Lower leg skin (tissue), 3 donors: ENCODE results near the gene CAPG.

Experiments used
- CTCF ChIP-seq, 3 donors: fragments of 450-650 bp; IDR thresholded peaks; one replicate each; pipeline ENCODE4 v1.5.1; 2016; ENCODE audit warnings: antibody characterized with exemption in 3 of 3, mild to moderate bottlenecking in 3 of 3, moderate library complexity in 2 of 3
- POLR2A ChIP-seq, 2 donors: fragments of 450-650 bp; IDR thresholded peaks; one replicate each; pipeline ENCODE4 v1.6.1; 2016 to 2017; ENCODE audit warnings: antibody characterized with exemption in 2 of 2, mild to moderate bottlenecking in 1 of 2, moderate library complexity in 1 of 2

- TF ChIP-seq CTCF (IDR thresholded peaks at IDR 0.05) (no peak), POLR2A (IDR thresholded peaks at IDR 0.05) (no peak)
Measured at GRCh38 chr2:85447222-85447585, 37.0 kb upstream of the CAPG start.
